NCI-H2171 (cell line): ENCODE results near the gene TGFBRAP1.
A peak's percentile ranks its signal among the peaks of the same experiment; 100 is the strongest.

Source experiments
- DNase-seq: peaks from one replicate; lab custom pipeline; 2025; lab: John Stamatoyannopoulos, UW

TGFBRAP1 gene, protein sequence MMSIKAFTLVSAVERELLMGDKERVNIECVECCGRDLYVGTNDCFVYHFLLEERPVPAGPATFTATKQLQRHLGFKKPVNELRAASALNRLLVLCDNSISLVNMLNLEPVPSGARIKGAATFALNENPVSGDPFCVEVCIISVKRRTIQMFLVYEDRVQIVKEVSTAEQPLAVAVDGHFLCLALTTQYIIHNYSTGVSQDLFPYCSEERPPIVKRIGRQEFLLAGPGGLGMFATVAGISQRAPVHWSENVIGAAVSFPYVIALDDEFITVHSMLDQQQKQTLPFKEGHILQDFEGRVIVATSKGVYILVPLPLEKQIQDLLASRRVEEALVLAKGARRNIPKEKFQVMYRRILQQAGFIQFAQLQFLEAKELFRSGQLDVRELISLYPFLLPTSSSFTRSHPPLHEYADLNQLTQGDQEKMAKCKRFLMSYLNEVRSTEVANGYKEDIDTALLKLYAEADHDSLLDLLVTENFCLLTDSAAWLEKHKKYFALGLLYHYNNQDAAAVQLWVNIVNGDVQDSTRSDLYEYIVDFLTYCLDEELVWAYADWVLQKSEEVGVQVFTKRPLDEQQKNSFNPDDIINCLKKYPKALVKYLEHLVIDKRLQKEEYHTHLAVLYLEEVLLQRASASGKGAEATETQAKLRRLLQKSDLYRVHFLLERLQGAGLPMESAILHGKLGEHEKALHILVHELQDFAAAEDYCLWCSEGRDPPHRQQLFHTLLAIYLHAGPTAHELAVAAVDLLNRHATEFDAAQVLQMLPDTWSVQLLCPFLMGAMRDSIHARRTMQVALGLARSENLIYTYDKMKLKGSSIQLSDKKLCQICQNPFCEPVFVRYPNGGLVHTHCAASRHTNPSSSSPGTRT

DNA sequence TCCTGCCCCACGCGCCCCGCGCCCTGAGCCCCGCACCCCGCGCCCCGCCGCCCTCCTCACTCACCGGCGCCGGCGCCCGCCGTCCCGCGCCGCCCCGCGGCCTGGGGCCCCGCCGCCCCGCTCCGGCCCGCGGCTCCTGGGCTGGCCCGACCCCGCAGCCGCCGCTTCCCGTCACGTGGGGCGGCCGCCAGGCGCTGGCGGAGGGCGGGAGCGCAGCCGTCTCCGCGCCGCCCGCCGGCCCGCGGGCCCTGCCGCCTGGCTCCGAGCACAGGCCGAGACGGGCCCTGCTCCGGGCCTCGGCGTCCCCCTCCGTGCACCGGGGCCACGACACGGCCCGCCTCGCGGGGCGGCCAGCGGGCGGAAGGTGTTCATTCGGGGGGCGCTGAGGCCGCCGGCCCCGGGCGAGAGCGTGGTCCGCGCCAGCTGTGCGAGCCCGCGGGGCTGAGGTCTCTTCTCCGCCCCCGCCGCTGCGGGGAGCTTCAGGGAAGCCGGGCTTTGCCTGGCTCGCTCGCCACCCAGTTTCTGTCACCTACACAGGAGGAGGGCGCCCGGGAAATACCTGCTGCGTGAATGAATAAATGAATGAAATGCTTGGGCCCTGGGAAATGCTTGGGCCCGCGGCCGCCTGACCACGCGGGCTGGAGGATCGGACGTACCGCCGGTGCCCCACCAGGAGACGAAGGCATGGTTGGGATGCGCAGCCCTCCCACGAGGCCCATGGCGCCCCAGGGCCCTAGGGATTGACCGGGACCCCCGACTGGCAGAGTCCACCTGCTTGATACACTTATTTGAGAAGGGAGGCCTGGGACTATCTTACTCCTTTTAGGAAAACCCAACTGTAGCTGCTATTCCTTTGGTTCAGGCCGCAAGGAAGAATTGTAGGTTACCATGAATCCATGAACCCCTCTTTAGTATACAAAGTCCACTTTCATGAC, at the start of gene TGFBRAP1:
TGFBRAP1 (minus strand) TSS at position 175 of the 935 bp plus-strand sequence. CDS start 21,434 bp downstream, outside the sequence.
- peak; percentile 51 for DNase-seq

DNA sequence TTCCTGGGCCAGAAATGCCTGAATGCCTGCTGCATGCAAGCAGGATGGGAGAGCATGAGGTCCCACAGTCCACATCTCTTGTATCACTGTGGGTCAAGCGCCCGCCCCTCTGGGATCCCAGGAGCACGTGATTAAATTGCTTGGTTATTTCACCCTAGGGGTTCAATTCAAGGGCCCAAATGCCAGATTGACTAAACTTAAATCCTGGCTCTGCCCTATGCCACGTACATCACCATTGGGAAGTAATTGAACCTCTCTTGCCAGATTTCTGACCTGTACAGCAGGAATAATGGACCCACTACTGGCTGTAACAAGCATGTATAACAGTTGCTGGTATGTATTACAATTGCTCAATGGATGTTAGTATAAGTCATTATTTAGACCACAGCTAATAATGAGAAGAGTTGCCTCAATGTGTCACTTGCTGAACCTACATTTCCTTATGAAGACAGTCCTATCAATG, 49.4 kb upstream of the TGFBRAP1 start:
- DNase-seq, result no peak

DNA sequence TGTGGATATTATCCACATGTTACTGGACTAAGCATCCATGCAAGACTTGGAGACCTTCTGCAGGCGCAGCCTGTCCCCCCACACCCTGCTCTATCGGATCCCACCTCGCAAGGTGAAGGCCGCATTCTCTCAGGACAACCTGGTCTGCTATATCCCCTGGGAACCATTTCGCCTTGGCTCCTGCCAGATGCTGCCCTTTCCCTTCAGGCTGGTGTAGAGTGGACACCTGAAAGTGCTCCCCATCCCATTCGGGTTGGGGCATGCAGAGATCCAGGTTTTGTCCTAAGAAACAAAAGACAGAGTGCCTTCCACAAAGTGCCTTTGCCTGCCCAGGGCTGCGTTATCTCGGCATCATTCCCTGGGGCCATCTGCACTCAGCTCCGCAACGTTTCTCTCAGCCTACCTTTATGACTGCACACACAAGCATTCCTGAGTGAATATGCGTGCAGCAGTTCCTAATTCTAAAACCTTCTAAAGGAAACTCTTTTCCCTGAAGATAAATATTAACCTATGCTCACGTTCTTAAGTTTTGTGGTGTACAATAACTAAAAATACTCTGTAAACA, 48.8 kb upstream of the TGFBRAP1 start:
- DNase-seq, result no peak

DNA sequence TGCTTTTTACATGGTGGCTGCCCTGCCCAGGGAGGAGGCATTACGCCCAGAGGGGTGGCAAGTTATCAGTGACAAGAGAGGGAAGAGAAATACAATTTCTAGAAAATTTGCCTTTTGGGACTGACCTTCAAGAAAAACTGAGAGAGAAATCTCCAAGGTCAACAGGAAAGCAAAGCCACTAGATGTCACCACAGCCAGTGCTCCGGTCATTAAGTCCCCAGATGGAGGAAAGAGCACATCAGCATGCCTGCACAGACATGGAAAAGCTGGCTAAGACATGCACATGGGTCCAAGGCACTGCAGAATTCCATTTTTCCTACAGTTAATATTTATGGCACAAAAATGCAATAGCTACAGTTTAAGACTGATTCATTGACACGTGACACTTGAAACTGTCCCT, 48.3 kb upstream of the TGFBRAP1 start:
- DNase-seq, result no peak

DNA sequence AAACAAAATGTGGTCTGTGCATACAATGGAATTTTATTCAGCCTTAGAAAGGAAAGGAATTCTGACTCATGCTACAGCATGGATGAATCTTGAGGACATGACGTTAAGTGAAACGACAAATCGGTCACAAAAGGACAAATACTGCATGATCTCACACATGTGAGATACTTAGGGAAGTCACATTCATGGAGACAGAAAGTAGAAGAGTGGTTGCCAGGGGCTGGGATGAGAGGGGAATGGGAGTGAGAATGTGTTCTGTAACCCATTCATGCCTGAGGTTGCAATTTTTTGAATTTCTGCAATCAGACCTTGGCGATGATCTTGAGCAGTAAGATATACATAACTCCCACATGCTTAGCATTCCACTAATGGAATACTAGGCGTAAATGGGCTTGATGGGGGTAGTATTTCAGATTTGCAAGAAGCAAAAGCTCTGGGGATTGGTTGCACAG, 47.3 kb upstream of the TGFBRAP1 start:
- DNase-seq, result no peak

DNA sequence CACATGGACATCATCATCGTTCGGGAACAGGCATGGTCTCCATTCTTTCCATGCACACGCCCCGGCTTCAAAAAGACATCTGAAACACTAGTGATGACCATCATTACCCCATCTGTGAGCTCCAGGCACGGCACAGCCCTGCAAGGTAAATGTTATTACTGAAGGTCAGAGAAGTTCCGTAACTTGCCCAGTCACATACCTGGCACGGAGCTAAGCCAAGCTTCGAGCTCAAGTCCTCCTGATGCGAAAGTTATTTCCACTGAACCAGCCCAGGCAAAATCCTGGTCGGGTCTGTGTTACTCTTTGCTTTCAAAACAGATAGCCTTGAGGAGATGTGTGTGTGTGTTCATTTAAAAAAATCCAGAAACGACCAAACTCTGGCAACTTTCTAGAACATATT, 46.5 kb upstream of the TGFBRAP1 start:
- DNase-seq, result no peak

DNA sequence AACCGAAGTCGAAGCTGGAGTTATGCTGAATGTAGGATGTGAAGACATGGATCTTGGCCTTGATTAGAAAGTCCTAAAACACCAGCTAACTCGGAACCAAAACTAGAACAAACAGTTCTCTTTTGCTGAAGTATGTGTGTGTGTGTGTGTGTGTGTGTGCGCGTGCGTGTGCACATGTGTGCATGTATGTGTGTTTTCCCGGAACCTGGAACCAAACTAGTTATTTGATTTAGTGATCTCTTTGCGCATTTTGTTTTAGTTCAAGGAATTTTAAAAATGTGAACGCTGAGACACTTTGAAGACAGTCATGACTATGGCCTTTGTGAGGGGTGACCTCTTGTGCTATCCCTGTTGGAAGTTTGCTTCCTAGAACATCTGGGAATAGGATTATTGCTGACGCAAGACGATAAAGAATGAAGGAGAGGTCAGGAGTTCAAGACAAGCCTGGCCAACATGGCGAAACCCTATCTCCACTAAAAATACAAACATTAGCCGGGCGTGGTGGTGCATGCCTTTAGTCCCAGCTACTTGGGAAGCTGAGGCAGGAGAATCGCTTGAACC, 45.5 kb upstream of the TGFBRAP1 start:
- DNase-seq, result no peak

DNA sequence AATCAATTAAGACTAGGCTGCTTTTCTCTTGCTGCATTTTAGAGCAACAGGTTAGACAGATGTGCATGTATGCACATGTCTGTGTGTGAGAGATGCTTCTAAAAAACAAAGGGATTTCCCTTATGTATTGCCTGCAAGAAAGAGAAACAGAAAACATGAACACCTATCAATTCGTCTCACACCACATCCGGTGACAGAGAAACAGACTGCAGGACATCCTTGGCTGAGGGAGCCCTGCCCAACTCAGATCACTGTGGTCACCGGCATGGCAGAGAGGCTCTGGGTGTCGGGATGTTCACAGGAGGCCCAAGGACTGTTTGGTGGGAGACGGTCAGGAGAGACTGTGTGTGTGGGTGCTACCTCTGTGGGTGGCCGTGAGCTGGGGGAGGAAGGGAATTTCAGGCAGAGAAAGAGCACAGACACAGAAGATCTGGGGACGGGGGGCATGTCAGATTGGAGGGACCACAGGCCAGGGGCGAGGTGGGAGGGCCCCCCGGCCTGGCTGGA, 44.4 kb upstream of the TGFBRAP1 start:
- DNase-seq, result no peak

DNA sequence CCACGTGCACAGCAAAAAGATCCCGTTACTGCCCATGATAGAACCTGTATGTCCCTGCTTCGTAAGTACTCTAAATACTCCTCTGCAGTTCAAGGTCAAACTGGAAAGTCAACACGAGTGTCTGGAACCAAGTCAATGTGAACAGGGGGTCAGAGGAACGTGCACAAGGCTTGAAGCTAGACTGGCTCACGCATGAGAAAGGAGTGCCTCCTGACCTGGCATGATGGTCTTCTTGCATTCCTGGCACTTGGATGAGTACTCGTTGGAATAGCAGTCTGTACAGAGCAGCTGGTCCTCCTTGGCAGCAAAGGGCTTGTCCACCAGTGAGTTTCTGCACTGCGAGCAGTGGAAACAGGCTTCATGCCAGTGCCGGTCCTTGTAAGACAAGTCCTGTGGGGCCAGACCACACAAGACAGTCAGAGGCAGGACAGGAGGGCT, 43.8 kb upstream of the TGFBRAP1 start:
- no peak for DNase-seq

DNA sequence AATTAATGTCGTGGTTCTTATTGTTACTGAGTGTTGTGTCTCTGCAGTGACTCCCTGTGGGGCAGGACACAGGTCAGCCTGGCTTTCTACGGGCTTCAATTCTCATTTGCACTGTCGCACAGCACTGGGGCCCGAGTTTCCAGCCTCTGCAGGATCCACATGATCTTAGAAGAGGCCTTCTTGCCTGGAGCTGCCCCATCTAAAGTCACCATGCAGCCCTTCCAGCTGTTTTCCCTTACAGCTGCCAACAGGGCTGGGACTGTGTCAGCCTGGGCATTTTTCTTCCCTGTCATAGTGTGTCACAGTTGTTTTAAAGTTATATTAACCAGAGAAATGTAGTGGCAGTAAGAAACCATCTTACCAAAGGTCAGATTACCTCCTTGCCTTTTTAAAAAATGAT, 42.3 kb upstream of the TGFBRAP1 start:
- no peak for DNase-seq

DNA sequence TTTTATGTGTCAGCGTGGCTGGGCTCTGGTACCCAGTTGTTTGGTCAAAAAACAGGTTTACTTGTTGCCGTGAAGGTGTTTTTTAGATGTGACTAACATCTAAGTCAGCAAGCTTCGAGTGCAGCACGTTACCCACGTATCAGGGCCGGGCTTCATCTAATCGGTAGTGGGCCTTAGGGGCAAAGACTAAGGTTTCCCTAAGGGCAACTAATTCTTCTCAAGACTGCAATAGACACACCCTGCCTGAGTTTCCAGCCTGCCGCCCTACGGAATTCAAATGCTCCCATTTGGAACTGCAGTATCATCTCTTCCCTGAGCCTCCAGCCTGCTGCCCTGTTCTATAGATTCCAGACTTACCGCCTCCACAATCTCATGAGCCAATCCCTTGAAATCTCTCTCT, 41.6 kb upstream of the TGFBRAP1 start:
- DNase-seq, result no peak

DNA sequence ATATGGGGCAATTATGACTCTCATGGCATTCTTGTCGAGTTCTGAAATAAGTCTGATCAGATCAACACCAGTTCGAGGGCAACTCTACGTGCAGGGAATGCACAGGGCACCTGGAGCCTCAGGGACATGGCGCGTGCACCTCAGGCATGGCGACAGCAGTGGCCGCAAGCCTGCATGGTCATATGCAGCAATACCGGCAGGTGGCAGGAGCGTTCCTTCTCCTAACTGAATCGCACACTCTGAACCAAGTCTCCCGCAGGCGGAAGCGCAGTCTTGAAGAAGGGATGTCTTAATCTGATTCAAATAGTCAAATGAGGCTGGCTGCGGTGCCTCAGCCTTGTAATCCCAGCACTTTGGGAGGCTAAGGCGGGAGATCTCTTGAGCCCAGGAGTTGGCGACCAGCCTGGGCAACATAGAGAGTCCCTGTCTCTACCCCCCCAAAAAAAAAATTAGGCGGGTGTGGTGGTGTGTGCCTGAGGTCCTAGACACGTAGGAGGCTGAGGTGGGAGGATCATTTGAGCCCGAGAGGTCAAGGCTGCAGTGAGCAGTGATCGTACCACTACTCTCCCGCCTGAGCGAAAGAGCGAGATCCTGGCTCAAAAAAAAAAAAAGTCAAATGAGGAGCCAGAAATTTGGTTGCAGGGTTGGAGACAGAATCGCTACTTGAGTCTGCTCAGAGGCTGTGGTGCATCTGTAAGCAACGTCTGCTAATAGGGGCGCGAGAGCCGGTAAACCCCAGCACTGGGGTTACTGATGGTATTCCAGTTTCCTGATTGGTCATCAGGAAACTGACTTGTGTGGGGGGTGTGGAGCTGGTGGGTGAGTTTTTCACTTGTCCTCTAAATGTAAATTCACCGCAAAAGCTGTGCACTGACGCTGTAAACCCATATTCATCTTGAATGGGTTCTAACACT, 40.5 kb upstream of the TGFBRAP1 start:
- DNase-seq, result peak; percentile 79

DNA sequence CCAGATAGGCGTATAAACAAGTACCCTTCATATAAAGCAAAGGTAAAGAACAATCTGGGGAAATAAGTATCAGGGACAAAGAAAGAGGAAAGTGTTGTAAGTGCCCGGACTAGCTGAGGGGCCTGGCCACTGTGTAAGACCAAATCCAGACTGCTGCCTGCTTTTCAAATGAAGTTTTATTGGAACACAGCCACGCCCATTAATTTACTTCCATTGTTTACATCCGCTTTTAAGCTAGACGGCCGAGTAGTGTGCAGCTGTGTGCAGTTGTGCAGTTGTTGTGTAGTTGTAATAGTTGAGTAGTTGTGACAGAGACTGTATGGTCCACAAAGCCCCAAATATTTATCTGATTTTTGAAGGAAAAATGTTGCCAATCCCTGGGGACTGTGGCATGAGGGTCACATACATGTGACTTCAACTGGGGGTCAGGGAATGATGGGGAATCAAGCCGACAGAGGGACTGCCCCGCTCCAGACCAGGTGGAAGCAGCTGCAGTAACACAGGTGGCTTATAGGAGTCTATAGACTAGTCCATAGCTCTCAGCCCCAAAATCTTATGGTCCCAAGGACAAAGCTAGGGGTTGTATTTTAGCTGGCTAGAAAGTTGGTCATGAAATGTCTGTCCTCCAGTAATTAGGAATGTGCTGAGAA, 39.3 kb upstream of the TGFBRAP1 start:
- no peak for DNase-seq

DNA sequence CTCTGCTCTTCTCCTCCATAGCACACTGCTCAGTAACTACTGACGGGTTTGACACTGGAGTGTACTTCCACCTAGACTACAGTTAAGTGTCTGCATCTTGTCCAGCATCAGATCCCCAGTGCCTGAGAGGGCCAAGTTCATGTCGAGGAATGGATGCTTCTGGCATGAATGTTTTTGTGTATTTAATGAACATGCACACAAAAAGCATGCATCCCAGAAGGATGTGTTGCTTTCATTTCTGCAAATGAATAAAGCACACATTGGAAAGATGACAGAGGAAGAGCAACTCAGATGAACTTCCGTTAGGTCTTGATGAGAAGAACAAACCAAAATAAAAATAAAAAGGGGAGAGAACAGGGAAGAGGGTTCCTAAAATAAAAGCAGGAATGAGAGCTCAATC, 35.7 kb upstream of the TGFBRAP1 start:
- DNase-seq, result no peak

DNA sequence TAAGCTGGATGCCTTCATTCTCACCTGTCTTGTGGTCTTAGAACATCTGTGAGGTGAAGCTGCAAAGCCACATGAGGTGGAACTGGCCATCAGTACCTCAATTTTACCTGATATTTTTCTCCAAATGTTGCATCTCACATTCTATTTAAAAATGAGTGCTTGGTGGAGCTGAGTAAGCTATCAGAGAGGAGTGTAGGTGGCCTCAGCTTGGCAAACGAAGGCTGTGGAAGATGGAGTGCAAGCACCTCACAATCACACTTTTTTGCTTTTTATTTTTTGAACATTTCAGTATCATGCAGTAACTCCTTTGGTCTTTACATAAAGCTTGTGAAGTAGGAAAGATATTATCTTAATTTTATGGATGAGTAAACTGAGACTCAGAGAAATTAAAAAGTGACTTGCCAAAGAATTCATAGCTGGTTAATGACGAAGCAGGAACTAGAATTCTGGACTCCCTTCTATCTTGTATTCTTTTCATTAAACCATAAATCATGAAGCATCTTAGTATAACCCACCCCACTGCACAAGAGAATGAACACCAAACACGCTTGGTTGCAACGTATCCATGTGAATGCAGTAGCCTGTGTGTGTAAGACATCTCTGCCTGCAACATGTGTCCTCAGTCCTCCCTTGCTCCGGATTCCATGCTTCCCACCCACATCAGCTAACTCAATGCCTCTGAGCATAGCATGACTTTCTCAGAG, 35.1 kb upstream of the TGFBRAP1 start:
- no peak for DNase-seq

DNA sequence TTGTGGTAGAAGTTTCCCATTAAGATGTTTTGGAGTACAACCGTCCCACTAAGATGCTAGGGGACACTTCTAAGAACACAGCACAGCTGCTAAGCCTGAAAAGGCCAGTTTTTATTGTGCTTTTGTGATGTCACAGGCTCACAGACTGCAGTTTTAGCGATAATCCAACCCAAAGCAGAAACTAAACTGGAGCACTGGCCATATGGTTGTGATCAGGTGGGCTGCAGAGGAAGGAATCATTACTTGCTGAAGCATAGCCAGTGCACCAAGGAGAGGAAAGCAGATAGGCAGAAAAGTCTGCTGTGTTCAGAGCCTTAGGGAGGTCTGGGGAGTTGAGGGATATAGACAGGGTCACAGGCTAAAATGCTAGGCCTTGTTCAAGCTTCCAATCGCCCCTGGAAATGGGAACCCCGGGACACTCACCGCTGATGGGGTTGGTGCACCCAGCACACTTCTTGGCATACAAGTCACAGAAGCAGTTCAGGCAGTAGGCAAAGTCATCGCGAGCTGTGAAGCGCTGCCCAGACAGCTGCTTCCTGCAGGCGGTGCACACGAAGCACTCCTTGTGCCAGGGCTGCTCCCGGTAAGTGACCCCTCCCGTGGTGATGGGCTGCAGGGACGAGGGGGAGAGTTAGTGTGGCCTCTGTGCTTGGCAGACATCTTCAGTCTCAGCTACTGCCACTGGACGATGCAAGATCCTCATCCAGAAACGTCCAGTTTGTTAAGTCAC, 33.5 kb upstream of the TGFBRAP1 start:
- DNase-seq, result no peak

DNA sequence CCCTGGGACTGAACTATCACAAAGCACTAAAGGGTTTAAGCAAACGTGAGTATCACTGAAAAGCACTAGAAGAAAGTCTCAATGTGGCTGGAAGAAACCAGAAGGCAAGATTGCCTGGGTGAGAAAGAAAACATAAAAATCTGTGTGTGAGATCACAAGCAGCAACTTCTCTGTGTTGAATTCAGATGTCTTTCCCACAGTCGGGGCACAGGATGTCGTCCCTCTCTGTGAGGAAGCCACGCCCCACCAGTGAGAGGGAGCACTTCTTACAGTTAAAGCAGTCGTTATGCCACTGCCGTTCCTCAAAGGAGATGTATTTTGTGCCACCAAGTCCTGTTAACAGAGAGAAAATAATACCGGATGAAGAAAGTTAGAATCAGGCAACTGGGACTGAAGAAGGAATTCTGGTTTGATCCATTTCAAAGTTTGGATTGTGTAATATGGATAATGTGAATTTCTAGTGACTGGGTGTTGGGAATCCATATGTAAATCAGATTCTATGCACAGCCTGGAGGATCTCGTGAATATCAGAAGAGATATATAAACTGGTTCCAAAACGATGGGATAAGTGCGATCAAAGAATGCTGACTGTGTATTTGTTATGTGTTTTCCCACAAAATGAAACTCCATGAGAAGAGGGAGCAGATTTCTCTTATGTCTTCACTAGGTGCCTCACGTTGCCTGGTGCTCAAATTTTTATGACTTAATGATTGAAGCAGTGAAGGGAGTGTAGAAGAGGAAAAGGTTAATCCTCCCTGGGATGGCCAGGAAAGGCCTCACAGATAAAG, 31.8 kb upstream of the TGFBRAP1 start:
- no peak for DNase-seq
